A172 (cell line): ENCODE data around the gene ATP11B. TPM values are rescaled to one million over a fixed set of nuclear protein-coding genes. Genes with fewer than 3 reads are reported as not detected.

Experiments used
- DNase-seq: peaks from one replicate; pipeline ENCODE4 v3.0.0-alpha.2; 2015; ENCODE audit warnings: low spot score
- total RNA-seq: library from RNA; depleted of rRNA; stranded (reverse); fragments of >200 nt; shearing (Covaris generic); gene quantifications from 2 replicates; pipeline ENCODE4 v1.2.3, GENCODE V29; 2014; rRNA removed

The ATP11B gene
- 50.5 and 55.5 TPM in 2 replicates for total RNA-seq

GRCh38 chr3:182792901-182793662 lies at the start of gene ATP11B:
Gene ATP11B (plus strand): TSS chr3:182793504. CDS start chr3:182793760, 256 bp downstream.
- peak; percentile 52 for DNase-seq

- DNase-seq = no peak
Observed at GRCh38 chr3:182746959-182747358, 46.3 kb upstream of the ATP11B start.

- DNase-seq = no peak
Observed at GRCh38 chr3:182755308-182755707, 38.0 kb upstream of the ATP11B start.

GRCh38 chr3:182755712-182756111 lies 37.6 kb upstream of the ATP11B start:
- peak; percentile 16 for DNase-seq

- DNase-seq = no peak
Observed at GRCh38 chr3:182760576-182761164, 32.6 kb upstream of the ATP11B start.

GRCh38 chr3:182763896-182764295 lies 29.4 kb upstream of the ATP11B start:
- no peak for DNase-seq

- DNase-seq = no peak
Observed at GRCh38 chr3:182765287-182765686, 28.0 kb upstream of the ATP11B start.

GRCh38 chr3:182766099-182766498 lies 27.2 kb upstream of the ATP11B start:
- no peak for DNase-seq

GRCh38 chr3:182768413-182768812 lies 24.9 kb upstream of the ATP11B start:
- DNase-seq = no peak

GRCh38 chr3:182769673-182770072 lies 23.6 kb upstream of the ATP11B start:
- no peak for DNase-seq

GRCh38 chr3:182782149-182782548 lies 11.2 kb upstream of the ATP11B start:
- DNase-seq = no peak

GRCh38 chr3:182783106-182783505 lies 10.2 kb upstream of the ATP11B start:
- no peak for DNase-seq

- no peak for DNase-seq
Observed at GRCh38 chr3:182784542-182784941, 8.8 kb upstream of the ATP11B start.

- DNase-seq = no peak
Observed at GRCh38 chr3:182785142-182785541, 8.2 kb upstream of the ATP11B start.

GRCh38 chr3:182785756-182786155 lies 7.5 kb upstream of the ATP11B start:
- DNase-seq = no peak

- no peak for DNase-seq
Observed at GRCh38 chr3:182786564-182787196, 6.6 kb upstream of the ATP11B start.

- no peak for DNase-seq
Observed at GRCh38 chr3:182787302-182788036, 5.8 kb upstream of the ATP11B start.

- no peak for DNase-seq
Observed at GRCh38 chr3:182789371-182789770, 3.9 kb upstream of the ATP11B start.

GRCh38 chr3:182790612-182791011 lies 2.7 kb upstream of the ATP11B start:
- DNase-seq = no peak

GRCh38 chr3:182793663-182794454 lies 555 bp downstream of the ATP11B start:
- DNase-seq = peak; percentile 38
